ENCODE results near the gene SERPINE3.

SERPINE3 gene

DNA sequence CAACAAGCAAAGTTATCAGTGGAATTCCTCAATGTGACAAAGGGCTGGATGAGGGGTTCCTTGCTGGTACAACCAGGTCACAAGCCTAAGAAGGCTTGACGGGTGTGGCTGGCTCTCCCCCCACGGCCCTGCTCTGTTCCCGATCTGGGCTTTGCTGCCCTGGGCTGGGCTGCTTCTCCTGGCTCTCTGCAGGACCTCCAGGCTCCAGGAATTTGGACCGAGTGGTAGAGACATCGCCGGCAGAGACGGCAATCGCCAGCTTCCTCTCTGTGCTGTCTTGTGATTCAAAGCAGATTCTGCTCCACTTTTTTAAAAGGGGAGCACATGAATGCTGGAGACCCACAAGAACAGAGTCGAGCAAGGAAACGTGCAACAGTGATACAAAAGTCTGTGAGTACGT lies at the start of gene SERPINE3:
TSS of gene SERPINE3 (plus strand) at position 338 of the 400 bp plus-strand sequence. CDS start 1,401 bp downstream, outside the sequence.
- DNase-seq (ENCODE audit: low read depth in 2 of 2) = no peak

DNA sequence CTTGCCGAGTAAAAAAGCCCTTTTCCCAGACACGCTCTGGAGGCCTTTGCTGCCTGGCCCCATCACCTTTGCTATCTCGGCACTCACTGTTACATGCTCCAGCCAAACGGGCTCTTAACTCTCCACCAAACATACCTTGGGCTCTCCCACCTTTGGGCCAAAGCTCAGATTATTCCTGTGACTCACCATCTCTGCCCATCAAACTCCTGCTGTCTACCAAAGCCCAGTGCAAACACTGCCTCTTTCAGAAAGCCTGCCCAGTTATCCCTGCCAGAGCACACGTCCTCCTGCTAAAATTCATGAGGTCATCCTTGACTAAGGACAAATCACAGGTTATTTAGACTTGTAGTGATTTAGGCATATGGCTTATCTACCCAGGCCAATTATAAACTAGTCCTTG lies 48.1 kb upstream of the SERPINE3 start:
- no peak for DNase-seq (ENCODE audit: low read depth in 2 of 2)

DNA sequence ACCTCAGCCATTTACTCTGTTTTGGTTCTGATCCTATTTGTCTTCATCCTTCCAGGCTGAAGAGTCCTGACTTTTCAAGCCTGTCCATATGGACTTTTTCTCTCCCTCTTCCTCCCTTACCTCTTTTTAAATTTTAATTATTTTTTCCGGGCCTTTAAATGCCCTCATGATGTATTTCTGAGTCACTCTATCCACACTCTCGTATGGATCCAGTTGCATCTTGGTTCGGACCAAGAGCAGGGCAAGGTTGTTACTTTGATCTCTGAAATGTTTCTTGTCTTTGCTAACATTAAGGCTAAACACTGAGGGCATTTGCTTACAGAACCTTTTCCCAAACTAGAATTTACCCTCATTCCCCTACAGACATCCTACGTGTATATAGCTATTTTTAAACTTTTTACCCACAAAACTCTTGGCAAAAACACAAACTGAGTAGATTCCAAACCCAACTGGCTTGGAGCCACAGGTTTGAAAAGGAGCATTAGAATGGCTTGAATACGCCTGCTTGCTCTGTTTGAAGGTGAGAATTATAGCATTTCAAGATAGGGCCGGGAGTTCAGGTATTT lies 47.4 kb upstream of the SERPINE3 start:
- no peak for DNase-seq (ENCODE audit: low read depth in 2 of 2)

DNA sequence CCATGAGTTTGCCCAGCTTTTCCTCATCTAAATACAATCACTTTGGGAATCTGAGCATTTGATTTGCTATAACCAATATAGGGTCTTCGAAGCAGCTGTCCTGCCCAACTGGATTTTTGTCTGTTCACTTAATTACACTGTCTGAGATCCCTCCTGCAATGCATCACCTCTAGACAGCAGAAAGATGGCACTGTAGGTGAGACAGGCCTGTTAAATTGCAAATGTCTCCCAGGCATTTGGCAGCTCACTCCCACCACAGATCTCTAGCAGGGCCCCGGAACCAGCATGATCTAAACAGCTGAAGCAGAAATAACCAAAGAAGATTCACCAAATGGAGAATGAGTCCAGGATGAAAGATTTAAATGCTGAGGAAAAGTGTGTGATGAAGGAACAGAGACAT lies 41.9 kb upstream of the SERPINE3 start:
- no peak for DNase-seq (ENCODE audit: low read depth in 2 of 2)

DNA sequence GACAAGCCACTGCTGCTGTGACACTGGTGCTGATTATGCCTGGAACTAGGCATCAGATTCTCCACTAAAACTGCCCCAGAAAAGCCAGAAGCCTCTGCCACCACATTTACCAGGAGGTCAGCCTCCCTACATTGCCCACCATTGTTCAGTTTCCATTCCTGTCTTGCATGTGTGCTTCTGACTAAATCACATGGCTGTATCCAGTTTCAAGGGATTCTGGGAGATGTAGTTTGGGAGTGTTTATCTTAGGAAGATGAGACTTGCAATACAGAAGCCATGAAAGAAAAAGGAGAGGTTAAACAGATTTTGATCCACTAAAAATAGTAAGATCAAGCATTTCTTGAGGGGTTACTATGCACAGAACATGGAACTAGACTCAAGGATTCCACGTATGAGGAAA lies 40.7 kb upstream of the SERPINE3 start:
- DNase-seq (ENCODE audit: low read depth in 2 of 2) = no peak

DNA sequence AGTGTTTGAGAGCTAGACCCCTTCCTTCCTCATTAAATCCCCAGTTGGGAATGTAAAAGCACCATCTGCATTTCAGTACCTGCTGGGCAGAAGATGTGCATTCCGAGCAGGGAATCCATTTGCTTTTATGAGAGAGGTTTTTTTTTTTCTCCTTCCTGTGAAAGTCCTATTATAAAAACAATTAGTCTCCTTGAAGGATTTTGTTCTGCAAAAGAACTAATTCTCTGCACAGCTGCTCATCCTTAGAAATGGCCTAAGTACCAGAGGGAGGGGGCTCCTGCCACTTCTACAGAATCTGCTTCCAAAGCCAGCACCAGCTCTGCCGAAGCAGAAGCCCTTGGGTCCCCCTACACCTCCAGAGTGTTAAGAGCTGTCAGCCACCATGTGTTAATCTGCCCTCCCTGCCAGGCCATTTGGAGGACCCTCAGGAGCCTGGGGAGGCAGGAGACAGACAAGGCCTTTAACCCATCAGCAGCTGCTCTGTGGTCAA lies 36.4 kb upstream of the SERPINE3 start:
- DNase-seq (ENCODE audit: low read depth in 2 of 2) = no peak

DNA sequence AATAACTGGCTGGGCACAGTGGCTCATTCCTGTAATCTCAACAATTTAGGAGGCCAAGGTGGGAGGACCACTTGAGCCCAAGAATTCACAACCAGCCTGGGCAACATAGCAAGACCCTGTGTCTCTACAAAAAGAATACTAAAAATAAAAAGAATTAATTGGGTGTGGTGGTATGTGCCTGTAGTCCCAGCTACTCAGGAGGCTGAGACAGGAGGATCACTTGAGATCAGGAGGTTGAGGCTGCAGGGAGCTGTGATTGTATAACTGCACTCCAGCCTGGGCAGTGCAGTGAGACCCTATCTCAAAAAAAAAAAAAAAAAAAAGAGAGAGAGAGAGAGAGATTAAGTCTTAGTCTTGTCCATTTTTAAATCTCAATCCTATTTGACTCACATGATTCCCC lies 35.6 kb upstream of the SERPINE3 start:
- DNase-seq (ENCODE audit: low read depth in 2 of 2) = no peak

DNA sequence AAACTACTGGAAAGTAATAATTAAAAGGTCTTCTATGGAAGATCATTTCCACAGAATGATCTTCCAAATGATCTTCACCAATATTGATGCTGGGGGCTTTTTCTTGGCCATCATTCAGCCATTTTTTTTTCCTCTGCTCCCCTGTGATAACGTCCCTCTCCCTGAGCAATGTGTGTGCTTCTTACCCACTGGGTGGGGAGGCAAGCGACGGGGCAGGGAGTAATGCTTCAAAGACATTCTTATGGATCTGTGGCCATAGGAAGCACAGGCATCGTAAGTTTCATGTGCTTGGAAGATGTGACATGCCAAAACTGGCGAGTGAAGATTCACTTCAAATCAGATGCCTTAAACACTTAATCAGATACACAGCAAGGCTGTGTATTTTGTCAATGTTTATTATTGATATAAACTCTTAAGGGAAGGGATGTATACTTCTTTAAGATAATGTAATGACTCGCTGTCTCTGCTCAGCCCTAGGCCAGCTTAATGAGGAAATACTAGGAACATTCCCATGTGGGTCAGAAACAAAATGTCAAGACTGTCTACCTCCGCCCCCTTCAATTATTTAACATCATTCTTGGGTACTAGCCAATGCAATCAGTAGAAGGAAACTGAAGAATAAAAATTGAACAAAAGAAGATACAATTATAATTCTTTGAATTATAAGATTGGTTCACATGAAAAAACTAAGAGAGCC lies 34.1 kb upstream of the SERPINE3 start:
- no peak for DNase-seq (ENCODE audit: low read depth in 2 of 2)

DNA sequence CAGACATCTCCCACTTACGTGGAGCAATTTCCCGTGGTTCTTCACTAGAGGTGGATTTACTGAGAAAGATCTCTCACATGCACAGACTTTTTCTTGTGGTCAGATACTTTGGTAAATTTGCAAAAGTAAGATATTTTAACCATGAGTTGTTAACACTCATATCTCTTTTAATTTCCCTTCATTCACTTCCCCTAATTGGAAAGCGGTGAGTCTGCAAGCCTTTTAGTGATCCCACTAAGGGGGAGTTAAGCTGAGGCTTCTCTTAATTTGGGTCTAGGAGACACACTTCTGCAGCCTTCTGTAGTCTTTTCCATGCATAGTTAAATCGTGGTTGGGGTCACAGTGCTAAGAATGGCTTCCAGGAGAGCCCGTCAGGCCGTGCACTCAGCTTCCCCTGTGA lies 30.7 kb upstream of the SERPINE3 start:
- no peak for DNase-seq (ENCODE audit: low read depth in 2 of 2)

DNA sequence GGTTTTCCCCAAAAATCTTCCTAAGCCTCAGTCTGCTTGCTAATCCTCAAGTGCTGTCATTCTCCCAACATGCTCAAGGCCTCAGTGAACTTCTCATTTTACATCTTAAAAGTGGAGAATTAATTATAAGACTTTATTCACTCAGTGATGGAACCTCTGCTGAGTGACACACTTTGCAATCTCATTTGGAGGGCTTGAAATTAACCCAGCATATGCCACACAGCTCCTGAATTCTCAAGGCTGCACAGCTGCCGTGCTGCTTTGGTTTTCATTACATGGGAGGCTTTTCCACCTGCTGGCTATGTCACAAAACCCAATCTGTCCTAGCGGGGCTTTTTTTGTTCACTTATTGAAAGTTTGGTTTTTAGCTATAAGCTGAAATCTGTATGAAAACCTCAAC lies 28.3 kb upstream of the SERPINE3 start:
- DNase-seq (ENCODE audit: low read depth in 2 of 2) = no peak

DNA sequence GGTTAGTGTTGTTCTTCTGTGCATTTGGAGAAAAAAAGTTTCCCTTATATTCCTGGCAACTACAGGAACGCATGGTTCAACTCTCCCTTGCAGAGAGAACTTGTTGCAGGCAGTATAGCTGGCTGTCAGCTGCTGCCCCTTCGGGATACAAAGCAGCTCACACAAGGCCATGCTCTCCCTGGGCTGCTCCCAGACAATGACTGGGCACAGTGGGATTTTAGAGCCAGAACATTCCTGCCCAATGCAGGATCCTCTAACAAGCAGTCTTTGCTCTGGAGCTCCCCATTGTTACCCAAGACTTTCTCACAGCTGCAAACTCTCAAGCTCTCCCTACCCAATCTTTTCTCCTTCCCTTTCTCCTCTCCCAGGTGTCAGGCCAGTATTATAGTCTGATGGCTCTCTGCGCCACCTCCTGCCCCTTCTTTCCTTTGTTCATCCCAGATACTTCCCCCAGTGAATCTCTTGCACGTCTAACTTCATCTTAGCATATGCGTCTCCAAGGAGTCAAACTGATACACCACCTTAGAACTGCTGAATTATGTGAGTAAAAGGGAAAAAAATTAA lies 27.5 kb upstream of the SERPINE3 start:
- no peak for DNase-seq (ENCODE audit: low read depth in 2 of 2)

DNA sequence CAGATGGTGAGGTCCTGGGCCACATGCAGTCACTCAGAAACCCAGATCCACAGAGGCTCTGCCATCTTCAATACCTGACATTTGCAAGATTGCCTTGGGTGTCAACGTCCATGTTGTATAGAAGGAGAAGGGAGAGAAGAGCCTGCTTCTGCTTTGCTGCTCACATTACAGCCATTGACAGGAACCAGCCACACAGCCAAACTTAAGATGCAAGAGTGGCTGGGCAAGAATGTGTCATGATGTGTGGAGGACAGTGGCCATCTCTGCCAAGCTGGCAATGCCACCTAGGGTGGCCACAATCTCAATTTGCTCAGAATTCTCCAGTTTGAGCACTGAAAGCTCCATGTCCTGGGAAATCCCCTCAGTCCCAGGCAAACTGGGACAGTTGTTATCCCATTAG lies 25.9 kb upstream of the SERPINE3 start:
- no peak for DNase-seq (ENCODE audit: low read depth in 2 of 2)

DNA sequence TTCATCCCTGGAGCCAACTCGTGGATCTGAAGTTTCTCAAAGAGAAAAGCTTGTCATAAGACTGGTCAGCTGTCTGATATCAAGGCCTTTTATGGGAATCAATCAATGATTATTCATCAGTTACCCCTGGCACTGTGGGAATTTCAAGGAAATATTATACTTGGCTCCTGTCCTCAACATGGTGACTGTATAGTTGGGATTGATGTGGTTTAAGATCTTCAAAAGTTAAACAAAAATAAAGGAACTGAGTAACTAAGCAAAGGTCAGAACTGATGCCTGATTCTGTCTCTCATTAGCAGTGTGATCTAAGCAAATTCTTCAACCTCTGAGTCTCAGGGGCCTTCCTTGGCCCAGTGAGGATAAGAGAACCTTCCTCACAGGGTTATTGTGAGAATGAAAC lies 22.2 kb upstream of the SERPINE3 start:
- DNase-seq (ENCODE audit: low read depth in 2 of 2) = no peak

DNA sequence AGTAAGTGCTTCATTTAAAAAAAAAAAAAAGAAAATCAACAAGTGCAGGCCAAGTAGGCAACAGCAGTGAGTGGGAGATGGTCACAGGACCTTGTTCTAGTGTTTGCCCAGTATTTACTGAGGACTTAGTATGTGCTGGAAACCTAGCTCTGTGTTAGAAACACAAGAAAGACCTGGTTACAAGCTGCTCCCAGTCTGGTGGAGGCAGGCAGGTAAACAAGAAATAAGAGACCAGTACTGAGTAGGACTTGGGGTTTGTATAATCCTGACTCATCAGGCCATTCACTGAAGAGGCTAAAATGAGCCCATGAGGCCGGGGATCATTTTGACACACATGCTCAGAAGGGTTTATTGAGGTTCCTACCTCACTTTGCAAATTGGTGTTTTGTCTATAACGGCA lies 21.5 kb upstream of the SERPINE3 start:
- no peak for DNase-seq (ENCODE audit: low read depth in 2 of 2)

DNA sequence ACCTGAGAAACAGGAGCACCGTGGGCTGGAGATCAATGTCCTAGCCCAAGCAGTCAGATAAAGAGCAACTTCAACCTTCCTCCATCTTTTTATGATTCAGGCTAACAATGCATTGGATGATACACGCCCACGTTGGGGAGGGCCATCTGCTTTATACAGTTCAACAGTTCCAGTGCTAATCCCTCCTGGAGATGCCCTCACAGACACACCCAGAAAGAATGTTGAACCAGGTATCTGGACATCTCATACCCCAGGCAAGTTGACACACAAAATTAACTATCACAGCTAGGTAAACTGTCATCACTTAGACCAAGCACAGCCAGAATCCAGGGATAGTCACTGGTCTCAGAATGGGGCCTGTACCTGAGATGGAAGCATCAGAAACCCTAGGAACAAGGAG lies 20.6 kb upstream of the SERPINE3 start:
- DNase-seq (ENCODE audit: low read depth in 2 of 2) = no peak

DNA sequence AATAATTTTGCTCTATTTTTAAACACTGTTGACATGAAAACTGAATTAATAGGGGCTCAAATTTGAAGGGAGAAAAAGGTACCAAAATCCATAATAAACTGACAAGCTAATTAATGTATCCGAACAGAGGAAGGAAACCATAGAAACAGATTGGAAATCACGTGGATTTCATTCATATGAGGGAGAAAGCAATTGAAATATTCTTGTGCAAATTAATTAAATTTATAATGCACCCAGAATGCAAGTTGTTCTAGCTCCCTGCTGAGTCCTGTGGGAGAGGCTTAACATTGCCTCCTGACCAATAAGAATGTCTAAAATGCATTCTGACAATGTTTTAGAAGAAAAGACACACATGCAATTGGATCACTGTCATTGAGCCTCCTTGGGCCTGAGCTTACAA lies 17.7 kb upstream of the SERPINE3 start:
- DNase-seq (ENCODE audit: low read depth in 2 of 2) = no peak

DNA sequence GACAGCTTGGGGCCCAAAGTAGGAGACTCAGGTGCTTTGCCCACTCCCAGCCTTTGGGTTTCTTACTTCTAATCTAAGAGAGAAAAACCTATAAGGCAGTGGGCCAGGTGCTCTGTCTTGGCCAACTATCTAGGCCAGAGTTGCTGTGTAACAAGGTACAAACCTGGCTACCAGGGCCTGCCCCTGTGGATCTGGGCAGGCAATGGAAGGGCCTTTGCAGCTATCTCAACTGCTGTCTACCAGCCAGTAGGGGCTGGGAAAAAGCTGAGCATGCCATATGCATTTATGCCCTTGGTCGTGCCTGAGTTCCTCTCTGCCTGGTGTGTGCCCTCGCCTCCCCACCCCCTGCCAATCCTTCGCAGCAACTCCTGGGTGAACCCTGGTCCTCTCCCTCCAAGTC lies 16.7 kb upstream of the SERPINE3 start:
- no peak for DNase-seq (ENCODE audit: low read depth in 2 of 2)

DNA sequence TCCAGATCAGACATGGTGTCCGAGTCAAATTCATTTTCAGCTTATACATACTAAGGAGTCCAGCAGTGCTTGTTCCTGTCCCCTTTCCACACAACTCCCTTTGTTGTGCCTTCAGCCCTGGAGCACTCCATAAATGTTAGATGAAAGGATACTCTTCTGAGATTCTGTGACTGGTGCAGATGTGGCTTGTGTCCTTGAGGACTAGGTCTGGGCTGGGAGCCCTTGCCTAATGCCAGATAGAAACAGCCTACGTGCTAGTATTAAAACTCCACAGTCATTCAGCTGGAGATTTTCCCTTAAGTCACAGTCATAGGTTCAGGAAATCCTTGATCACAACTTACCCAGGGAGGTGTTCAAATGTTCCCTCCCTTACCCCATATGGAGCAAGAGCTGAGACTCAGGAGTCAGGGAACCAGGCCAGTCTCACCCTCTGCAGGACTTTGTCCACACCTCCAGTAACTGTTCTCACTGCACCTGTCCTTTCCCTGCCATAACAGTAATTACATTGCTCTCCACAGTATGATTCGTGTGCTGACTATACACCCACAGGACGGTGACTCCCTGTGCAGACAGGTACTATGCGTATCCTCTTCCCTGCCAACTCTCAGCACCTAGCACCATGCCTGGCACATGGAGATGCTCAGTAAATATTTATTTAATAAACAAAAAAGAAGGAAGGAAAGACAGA lies 15.5 kb upstream of the SERPINE3 start:
- no peak for DNase-seq (ENCODE audit: low read depth in 2 of 2)

DNA sequence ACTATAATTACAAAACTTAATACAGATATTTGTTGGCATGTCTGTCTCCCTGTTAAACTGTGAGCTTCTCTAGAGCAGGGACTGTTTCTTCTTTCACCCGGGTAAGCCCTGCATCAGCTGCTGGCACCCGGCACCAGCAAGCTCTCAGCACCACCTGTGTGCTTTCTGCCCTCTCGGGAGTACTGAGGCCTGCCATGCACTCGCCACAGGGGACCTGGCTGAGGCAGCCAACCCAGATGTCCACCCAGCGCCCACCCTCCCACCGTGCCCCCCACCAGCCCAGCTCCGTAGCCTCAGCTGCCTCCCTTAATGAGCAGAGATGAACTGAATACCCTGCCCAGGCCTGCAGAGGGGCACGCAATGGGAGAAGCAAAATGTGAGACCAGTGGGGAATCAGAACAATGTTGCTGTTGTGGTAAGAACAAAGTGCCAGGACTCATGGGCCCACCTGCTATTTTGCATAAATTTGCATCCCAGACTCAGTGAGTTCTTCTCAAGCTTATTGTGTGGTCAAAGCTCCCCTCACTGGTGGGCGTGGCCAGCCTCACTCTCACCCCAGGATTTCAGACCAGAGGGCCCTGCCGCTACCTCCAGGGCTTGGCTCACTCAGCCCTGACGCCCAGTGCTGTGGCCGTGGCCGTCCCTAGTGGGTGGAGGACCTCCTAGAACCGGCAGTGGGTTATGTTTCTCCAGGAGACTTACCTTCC lies 14.6 kb upstream of the SERPINE3 start:
- no peak for DNase-seq (ENCODE audit: low read depth in 2 of 2)

DNA sequence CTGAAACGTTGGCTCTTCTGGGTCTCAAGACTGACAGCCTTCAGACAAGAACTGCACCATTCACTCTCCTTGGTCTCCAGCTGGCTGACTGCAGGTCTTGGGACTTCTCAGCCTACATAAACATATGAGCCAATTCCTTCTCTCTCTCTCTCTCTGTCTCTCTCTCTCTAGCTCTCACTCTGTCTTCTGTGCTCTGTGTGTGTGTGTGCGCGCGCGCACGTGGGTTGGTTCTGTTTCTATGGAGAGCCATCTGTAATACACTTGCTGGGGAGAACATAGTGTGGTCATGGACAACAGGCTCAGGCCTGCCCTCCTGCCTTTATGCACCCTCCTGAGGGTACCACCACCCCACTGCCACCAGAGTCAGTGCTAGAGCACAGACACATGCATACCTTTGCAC lies 13.7 kb upstream of the SERPINE3 start:
- DNase-seq (ENCODE audit: low read depth in 2 of 2) = no peak

DNA sequence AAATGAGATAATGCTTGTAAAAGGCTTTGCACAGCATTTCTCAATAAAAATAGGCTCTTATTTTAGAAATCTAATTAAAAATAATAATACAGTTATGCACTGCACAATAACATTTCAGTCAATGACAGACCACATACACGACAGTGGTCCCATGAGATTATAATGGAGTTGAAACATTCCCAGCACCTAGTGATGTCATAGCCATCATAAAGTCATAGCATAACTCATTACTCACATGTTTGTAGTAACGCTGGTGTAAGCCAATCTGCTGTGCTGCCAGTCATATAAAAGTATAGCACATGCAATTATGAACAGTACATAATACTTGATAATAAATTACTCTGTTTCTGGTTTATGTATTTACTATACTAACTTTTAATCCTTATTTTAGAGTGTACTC lies 12.7 kb upstream of the SERPINE3 start:
- DNase-seq (ENCODE audit: low read depth in 2 of 2) = no peak

DNA sequence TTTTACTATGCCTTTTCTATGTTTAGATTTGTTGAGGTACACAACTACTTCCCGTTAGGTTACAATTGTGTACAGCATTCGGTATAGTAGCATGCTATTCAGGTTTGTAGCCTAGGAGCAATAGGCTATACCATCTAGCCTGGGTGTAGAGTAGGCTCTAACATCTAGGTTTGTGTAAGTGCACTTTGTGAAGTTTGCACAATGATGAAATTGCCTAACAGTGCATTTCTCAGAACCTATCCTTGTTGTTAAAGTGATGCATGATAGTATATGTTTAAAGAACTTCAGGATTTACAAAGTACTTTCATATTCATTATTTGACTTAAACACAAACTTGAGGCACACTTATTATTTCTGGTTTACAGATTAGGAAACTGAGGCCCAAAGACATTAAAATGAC lies 11.5 kb upstream of the SERPINE3 start:
- no peak for DNase-seq (ENCODE audit: low read depth in 2 of 2)

Measured in stimulated activated CD4-positive, alpha-beta T cell treated with anti-CD3 and anti-CD28 coated beads, Interleukin-1b, Interleukin-23, amount 100 ng/mL, for 4 hours (primary cell).